Vagina (tissue), 2 donors: ENCODE measurements around the gene EFCAB11. TPM values are rescaled to one million over a fixed set of nuclear protein-coding genes. Genes with fewer than 3 reads are reported as not detected.

Experiments
- DNase-seq, 2 donors: peaks; one replicate each; pipeline ENCODE4 v3.0.0-alpha.2; 2017; ENCODE audit errors: extremely low spot score in 2 of 2
- H3K27ac ChIP-seq: fragments of 200-600 bp; sonication (generic); one replicate; pipeline ENCODE4 v1.5.1; 2019
- H3K27me3 ChIP-seq: fragments of 200-600 bp; sonication (generic); one replicate; pipeline ENCODE4 v1.5.1; 2019
- H3K36me3 ChIP-seq, 2 donors: fragments of 200-600 bp; sonication (generic); one replicate each; pipeline ENCODE4 v1.5.1; 2017 to 2019
- H3K4me1 ChIP-seq: fragments of 200-600 bp; sonication (generic); one replicate; pipeline ENCODE4 v1.5.1; 2019
- H3K4me3 ChIP-seq, 2 donors: fragments of 200-600 bp; sonication (generic); 1 replicate in 1 of 2; 2 replicates in 1 of 2; pipeline ENCODE4 v1.5.1; 2016 to 2019
- H3K9me3 ChIP-seq: fragments of 200-600 bp; sonication (generic); one replicate; pipeline ENCODE4 v1.5.1; 2019
- POLR2A ChIP-seq, 2 donors: fragments of 450-650 bp; IDR thresholded peaks; one replicate each; pipeline ENCODE4 v1.6.1; 2017; ENCODE audit warnings: antibody characterized with exemption in 2 of 2, mild to moderate bottlenecking in 2 of 2, moderate library complexity in 2 of 2
- POLR2AphosphoS5 ChIP-seq, 2 donors: sonication (generic); formaldehyde crosslinking; IDR thresholded peaks; one replicate each; pipeline ENCODE4 v1.9.0; 2017; ENCODE audit warnings: antibody characterized with exemption in 2 of 2, mild to moderate bottlenecking in 2 of 2, low read depth in 1 of 2; ENCODE audit not compliant: insufficient read depth in 1 of 2
- intact Hi-C: fragments of 100-400 bp; cut with DNase I; formaldehyde crosslinking; loops from one replicate; pipeline ENCODE4 v1.15.1; 2023
- total RNA-seq: library from RNA; depleted of rRNA; stranded (reverse); fragments of >200 nt; gene quantifications from one replicate; pipeline ENCODE4 v1.2.3, GENCODE V29; 2016
- TF ChIP-seq, protein P1 (sequence below), 3 experiments: fragments of 450-650 bp in 2 of 3; fragments of 200-600 bp in 1 of 3; sonication (generic) in 1 of 3; IDR thresholded peaks; one replicate each; pipeline ENCODE4 v1.5.1; 2017 to 2019; ENCODE audit warnings: antibody characterized with exemption in 3 of 3, mild to moderate bottlenecking in 2 of 3, moderate library complexity in 2 of 3

Gene EFCAB11
- total RNA-seq, 1 donor from 2014 or later, result 9.6 TPM

GRCh38 chr14:89855961-89856656 is 98.4 kb downstream of the EFCAB11 start:
- no peaks in the 10 kb centered on the region for H3K36me3 ChIP-seq
- H3K9me3 ChIP-seq, result no peaks in the 10 kb centered on the region
- intact Hi-C loops, result no loop called here
- no peak for TF ChIP-seq POLR2A (IDR thresholded peaks at IDR 0.05)
- TF ChIP-seq, protein P1, sequence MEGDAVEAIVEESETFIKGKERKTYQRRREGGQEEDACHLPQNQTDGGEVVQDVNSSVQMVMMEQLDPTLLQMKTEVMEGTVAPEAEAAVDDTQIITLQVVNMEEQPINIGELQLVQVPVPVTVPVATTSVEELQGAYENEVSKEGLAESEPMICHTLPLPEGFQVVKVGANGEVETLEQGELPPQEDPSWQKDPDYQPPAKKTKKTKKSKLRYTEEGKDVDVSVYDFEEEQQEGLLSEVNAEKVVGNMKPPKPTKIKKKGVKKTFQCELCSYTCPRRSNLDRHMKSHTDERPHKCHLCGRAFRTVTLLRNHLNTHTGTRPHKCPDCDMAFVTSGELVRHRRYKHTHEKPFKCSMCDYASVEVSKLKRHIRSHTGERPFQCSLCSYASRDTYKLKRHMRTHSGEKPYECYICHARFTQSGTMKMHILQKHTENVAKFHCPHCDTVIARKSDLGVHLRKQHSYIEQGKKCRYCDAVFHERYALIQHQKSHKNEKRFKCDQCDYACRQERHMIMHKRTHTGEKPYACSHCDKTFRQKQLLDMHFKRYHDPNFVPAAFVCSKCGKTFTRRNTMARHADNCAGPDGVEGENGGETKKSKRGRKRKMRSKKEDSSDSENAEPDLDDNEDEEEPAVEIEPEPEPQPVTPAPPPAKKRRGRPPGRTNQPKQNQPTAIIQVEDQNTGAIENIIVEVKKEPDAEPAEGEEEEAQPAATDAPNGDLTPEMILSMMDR (IDR thresholded peaks at IDR 0.05), result no peak
- TF ChIP-seq POLR2AphosphoS5 (IDR thresholded peaks at IDR 0.05; ENCODE audit: insufficient read depth in 1 of 2, low read depth in 1 of 2), result no peak
- no peaks in the 10 kb centered on the region for H3K4me1 ChIP-seq
- no peak for DNase-seq
- H3K27me3 ChIP-seq, result no peaks in the 10 kb centered on the region
- no peak overlapping the region for H3K27ac ChIP-seq
- no peak overlapping the region for H3K4me3 ChIP-seq

GRCh38 chr14:89853936-89854693 is 100.4 kb downstream of the EFCAB11 start:
- DNase-seq, result no peak
- TF ChIP-seq POLR2AphosphoS5 (IDR thresholded peaks at IDR 0.05; ENCODE audit: insufficient read depth in 1 of 2, low read depth in 1 of 2), result no peak
- TF ChIP-seq, protein P1 (IDR thresholded peaks at IDR 0.05), result no peak
- no peak for TF ChIP-seq POLR2A (IDR thresholded peaks at IDR 0.05)
- H3K36me3 ChIP-seq, result no peaks in the 10 kb centered on the region
- no peaks in the 10 kb centered on the region for H3K4me1 ChIP-seq
- no peak overlapping the region for H3K27ac ChIP-seq
- H3K4me3 ChIP-seq, result no peak overlapping the region
- intact Hi-C loops, result no loop called here
- H3K27me3 ChIP-seq, result no peaks in the 10 kb centered on the region
- no peaks in the 10 kb centered on the region for H3K9me3 ChIP-seq

- no peak overlapping the region for H3K4me3 ChIP-seq
- intact Hi-C loops, result no loop called here
- DNase-seq, result no peak
- H3K36me3 ChIP-seq, result no peaks in the 10 kb centered on the region
- no peak overlapping the region for H3K27ac ChIP-seq
- TF ChIP-seq POLR2A (IDR thresholded peaks at IDR 0.05) (no peak), POLR2AphosphoS5 (IDR thresholded peaks at IDR 0.05; ENCODE audit: insufficient read depth in 1 of 2, low read depth in 1 of 2) (no peak)
- TF ChIP-seq, protein P1 (IDR thresholded peaks at IDR 0.05), result no peak
- no peaks in the 10 kb centered on the region for H3K4me1 ChIP-seq
- H3K9me3 ChIP-seq, result no peaks in the 10 kb centered on the region
- H3K27me3 ChIP-seq, result no peaks in the 10 kb centered on the region
Measured at GRCh38 chr14:89851106-89851505, 103.4 kb downstream of the EFCAB11 start.

- H3K27me3 ChIP-seq, result no peaks in the 10 kb centered on the region
- intact Hi-C loops, result no loop called here
- DNase-seq, result no peak
- no peaks in the 10 kb centered on the region for H3K36me3 ChIP-seq
- TF ChIP-seq POLR2A (IDR thresholded peaks at IDR 0.05), result no peak
- no peak for TF ChIP-seq POLR2AphosphoS5 (IDR thresholded peaks at IDR 0.05; ENCODE audit: insufficient read depth in 1 of 2, low read depth in 1 of 2)
- TF ChIP-seq, protein P1 (IDR thresholded peaks at IDR 0.05), result no peak
- H3K4me3 ChIP-seq, result no peak overlapping the region
- no peaks in the 10 kb centered on the region for H3K9me3 ChIP-seq
- no peaks in the 10 kb centered on the region for H3K4me1 ChIP-seq
- no peak overlapping the region for H3K27ac ChIP-seq
Measured at GRCh38 chr14:89849931-89850330, 104.6 kb downstream of the EFCAB11 start.

DNA sequence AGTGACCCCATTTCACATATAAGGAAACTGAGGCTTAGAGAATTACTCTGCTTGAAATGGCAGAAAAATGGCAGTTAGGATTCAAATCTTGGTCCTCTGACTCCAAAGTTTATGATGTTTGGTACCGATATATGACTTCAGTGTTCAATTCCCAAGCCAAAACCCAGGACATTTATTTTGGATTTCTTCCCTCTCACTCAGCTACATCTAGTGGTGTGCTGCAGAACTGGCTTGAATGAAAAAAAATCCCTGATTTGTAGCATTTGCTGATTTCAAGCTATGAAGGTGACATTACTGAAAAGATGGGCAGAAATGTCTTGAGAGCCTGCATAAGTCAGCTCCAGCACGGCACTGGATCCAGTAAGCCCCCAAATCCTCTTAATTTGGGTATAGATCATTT is 106.4 kb downstream of the EFCAB11 start:
- no peak overlapping the region for H3K4me3 ChIP-seq
- intact Hi-C loops, result no loop called here
- H3K36me3 ChIP-seq, result no peaks in the 10 kb centered on the region
- DNase-seq, result no peak
- H3K9me3 ChIP-seq, result no peaks in the 10 kb centered on the region
- H3K27me3 ChIP-seq, result no peaks in the 10 kb centered on the region
- H3K27ac ChIP-seq, result no peak overlapping the region
- TF ChIP-seq, protein P1 (IDR thresholded peaks at IDR 0.05), result no peak
- TF ChIP-seq POLR2A (IDR thresholded peaks at IDR 0.05) (no peak), POLR2AphosphoS5 (IDR thresholded peaks at IDR 0.05; ENCODE audit: insufficient read depth in 1 of 2, low read depth in 1 of 2) (no peak)
- H3K4me1 ChIP-seq, result no peaks in the 10 kb centered on the region
